Naive thymus-derived CD8-positive, alpha-beta T cell (primary cell): ENCODE data around the gene ADAM19. TPM values are rescaled to one million over a fixed set of nuclear protein-coding genes. Genes with fewer than 3 reads are reported as not detected.

Source experiments
- ATAC-seq, 2 donors: fragments of 150-1000 bp; cut with Tn5 transposase in 1 of 2; sonication (Bioruptor Pico), chemical (Tn5 transposase) in 1 of 2; 1 replicate in 1 of 2; 2 replicates in 1 of 2; pipeline ENCODE4 v1.10.0; 2021; ENCODE audit warnings: mild to moderate bottlenecking in 2 of 2, moderate library complexity in 2 of 2
- POLR2A ChIA-PET: fragments of 350-600 bp; sonication (Branson Sonifier 250); formaldehyde crosslinking; loops from one replicate; lab custom pipeline; 2021; ENCODE audit warnings: antibody characterized with exemption; lab: Charles Lee
- DNase-seq, 10 donors: peaks; one replicate each; pipeline versions ENCODE4 v3.0.0 to v3.0.0-alpha.2; 2020 to 2022
- H3K27ac Mint-ChIP-seq, 10 donors: one replicate each; pipeline ENCODE4 v1.8.0; 2020 to 2022; ENCODE audit warnings: mild to moderate bottlenecking in 10 of 10, mixed read lengths in 10 of 10, moderate library complexity in 4 of 10, inconsistent platforms in 1 of 10
- H3K27me3 Mint-ChIP-seq, 5 donors: one replicate each; pipeline ENCODE4 v1.8.0; 2021 to 2022; ENCODE audit warnings: mixed read lengths in 5 of 5
- H3K36me3 Mint-ChIP-seq, 3 donors: one replicate each; pipeline ENCODE4 v1.8.0; 2020 to 2022; ENCODE audit warnings: mixed read lengths in 3 of 3, mild to moderate bottlenecking in 2 of 3, inconsistent platforms in 1 of 3
- H3K4me1 Mint-ChIP-seq, 4 donors: one replicate each; pipeline ENCODE4 v1.8.0; 2021 to 2022; ENCODE audit warnings: mixed read lengths in 4 of 4
- H3K4me3 Mint-ChIP-seq, 10 donors: one replicate each; pipeline ENCODE4 v1.8.0; 2020 to 2022; ENCODE audit warnings: mild to moderate bottlenecking in 10 of 10, mixed read lengths in 10 of 10, moderate library complexity in 6 of 10, inconsistent platforms in 1 of 10
- H3K9me3 Mint-ChIP-seq, 9 donors: one replicate each; pipeline ENCODE4 v1.8.0; 2020 to 2022; ENCODE audit warnings: mixed read lengths in 9 of 9, mild to moderate bottlenecking in 3 of 9, inconsistent platforms in 1 of 9, moderate library complexity in 1 of 9
- polyA plus RNA-seq, 3 donors: library from polyadenylated mRNA; unstranded; fragments of 300-500 nt; fragmentation: Illumina TruSeq; gene quantifications; one replicate each; pipeline ENCODE4 v1.2.3, GENCODE V29; 2021
- total RNA-seq, 8 experiments: library from RNA in 2 of 8; stranded (reverse) in 2 of 8; gene quantifications; one replicate each; pipeline ENCODE4 v1.2.3 and lab custom pipeline; 2021 to 2026

Gene ADAM19
- total and polyA plus RNA-seq, 5 experiments from 2014 or later, result 0.08 to 3.6 (median 1.9) TPM; not detected in 1

GRCh38 chr5:157516006-157516405, 59.6 kb downstream of the ADAM19 start:
- POLR2A ChIA-PET, result no interaction called here
- Mint-ChIP-seq H3K27ac (no peak overlapping the region), H3K4me1 (peaks cover 0 to 10% (median 0%) of the 10 kb centered on the region in 4 donors), H3K36me3 (no peaks in the 10 kb centered on the region), H3K9me3 (no peaks in the 10 kb centered on the region), H3K4me3 (no peak overlapping the region), H3K27me3 (no peaks in the 10 kb centered on the region)
- ATAC-seq, result no peak
- DNase-seq, result no peak

GRCh38 chr5:157514974-157515373, 60.6 kb downstream of the ADAM19 start:
- H3K27ac Mint-ChIP-seq, result peak overlapping the region in 1 of 10 donors; percentile 67

DNA sequence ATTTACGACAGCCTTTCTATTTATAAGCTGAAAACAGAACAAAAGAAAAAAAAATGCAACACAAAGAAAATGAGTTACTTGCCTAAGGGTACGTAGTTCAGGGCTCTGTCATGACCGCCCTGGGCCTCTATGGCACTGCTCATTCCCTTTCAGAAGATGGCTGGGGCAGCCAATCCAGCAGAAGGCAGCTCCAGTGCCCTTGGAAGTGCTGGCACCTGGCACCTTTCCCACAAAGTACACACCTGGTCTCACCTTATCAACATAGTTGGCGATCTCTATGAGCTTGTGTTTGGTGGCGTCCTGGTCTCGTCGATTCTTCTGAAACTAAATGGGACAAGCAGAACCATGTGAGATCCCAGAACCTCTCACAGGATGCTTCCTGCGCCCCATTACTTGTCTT, 62.4 kb downstream of the ADAM19 start:
- Mint-ChIP-seq H3K4me3 (no peak overlapping the region), H3K27me3 (no peaks in the 10 kb centered on the region), H3K27ac (peak overlapping the region in 1 of 10 donors; percentile 5), H3K36me3 (no peaks in the 10 kb centered on the region), H3K9me3 (no peaks in the 10 kb centered on the region), H3K4me1 (peaks cover 0 to 13% (median 0%) of the 10 kb centered on the region in 4 donors)
- DNase-seq, result no peak
- POLR2A ChIA-PET, result interaction anchor here (0.6 kb wide), 1 partner anchor 43 kb away, joined by 5 read pairs; no protein-coding TSS in a partner anchor
- ATAC-seq, result no peak

More at GRCh38 chr5:157514974-157515373, 60.6 kb downstream of the ADAM19 start:
- no peaks in the 10 kb centered on the region for H3K36me3 Mint-ChIP-seq
- H3K4me1 Mint-ChIP-seq, result peaks cover 0 to 6% (median 0%) of the 10 kb centered on the region in 4 donors
- H3K9me3 Mint-ChIP-seq, result no peaks in the 10 kb centered on the region
- H3K27me3 Mint-ChIP-seq, result no peaks in the 10 kb centered on the region
- ATAC-seq, result no peak
- no peak overlapping the region for H3K4me3 Mint-ChIP-seq
- DNase-seq, result no peak
- POLR2A ChIA-PET, result no interaction called here

DNA sequence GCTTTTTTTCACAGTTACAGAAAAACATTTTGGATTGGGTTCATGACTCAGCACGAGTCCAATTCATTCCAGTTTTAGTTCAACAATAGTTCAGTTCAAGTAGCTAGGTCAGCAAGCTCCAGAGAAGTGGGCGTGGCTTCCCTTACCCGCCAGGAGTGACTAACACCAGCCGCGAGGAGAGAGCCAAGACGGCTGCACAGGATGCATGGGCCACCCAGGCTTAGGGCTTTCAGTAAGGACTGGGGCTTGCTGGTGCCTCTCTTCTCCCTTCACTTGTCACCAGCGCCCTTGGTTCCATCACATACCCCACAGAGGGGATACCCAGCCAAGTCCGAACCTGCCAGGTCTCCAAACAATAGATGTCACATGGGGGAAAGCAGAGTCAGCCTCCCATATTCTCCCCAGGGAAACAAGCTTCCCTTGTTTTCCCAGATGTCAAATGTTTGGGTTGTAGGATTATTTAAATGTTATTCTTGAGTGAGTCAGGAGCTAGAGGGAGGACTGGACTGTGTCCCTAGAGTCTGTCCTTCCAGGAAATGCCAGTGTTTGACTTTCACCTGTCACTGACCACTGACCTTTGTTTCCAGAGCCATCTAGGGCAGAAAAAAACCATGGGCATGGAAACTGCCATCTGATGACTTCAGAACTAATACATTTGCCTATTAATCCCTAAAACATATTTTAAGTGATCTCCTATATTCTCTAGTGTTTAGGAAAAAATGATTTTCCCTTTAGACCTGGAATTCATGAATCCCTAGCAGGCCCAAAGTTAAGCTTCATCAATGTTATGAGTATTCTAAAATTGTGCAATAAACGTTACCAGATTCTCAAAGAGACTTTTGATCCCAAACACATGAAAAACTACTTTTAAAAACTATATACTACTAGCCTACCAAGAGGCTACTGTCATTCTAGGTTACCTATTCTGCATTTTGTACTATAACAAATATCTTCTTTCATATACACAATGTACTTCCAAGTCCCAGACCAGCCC, 63.6 kb downstream of the ADAM19 start:
- H3K36me3 Mint-ChIP-seq, result no peaks in the 10 kb centered on the region
- ATAC-seq (no peak), DNase-seq (no peak)
- H3K4me1 Mint-ChIP-seq, result peaks cover 0 to 20% (median 0%) of the 10 kb centered on the region in 4 donors
- POLR2A ChIA-PET, result no interaction called here
- peak overlapping the region in 1 of 10 donors; percentile 41 for H3K27ac Mint-ChIP-seq
- no peak overlapping the region for H3K4me3 Mint-ChIP-seq
- H3K27me3 Mint-ChIP-seq, result no peaks in the 10 kb centered on the region
- no peaks in the 10 kb centered on the region for H3K9me3 Mint-ChIP-seq

DNA sequence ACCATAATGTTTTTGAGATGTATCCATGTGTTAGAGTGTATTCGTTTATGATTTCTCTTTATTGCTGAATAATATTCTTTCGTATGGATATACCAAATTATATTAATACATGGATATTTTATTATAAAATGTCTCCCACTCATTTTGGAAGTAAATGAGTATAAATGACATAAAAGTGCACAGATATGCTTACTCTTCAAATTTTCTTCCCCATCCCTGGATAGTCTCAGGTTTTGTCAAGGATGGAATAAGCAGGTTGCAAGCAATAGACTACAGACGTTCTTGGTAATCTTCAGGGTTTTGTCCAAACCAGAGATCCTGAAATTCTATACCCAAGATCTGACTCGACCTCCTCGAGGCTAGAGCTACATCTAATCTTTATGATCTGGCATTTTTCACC, 64.9 kb downstream of the ADAM19 start:
- POLR2A ChIA-PET, result no interaction called here
- peaks cover 0 to 6% (median 1%) of the 10 kb centered on the region in 5 donors for H3K27me3 Mint-ChIP-seq
- H3K4me3 Mint-ChIP-seq, result no peak overlapping the region
- no peaks in the 10 kb centered on the region for H3K36me3 Mint-ChIP-seq
- H3K27ac Mint-ChIP-seq, result peak overlapping the region in 1 of 10 donors; percentile 37
- ATAC-seq (no peak), DNase-seq (no peak)
- no peaks in the 10 kb centered on the region for H3K9me3 Mint-ChIP-seq
- H3K4me1 Mint-ChIP-seq, result peaks cover 0 to 28% (median 0%) of the 10 kb centered on the region in 4 donors

- Mint-ChIP-seq H3K9me3 (no peaks in the 10 kb centered on the region), H3K4me3 (no peak overlapping the region), H3K4me1 (peaks cover 0 to 35% (median 0%) of the 10 kb centered on the region in 4 donors), H3K27ac (peak overlapping the region in 1 of 10 donors; percentile 74), H3K27me3 (peaks cover 0 to 6% (median 1%) of the 10 kb centered on the region in 5 donors), H3K36me3 (no peaks in the 10 kb centered on the region)
- no peak for ATAC-seq
- no peak for DNase-seq
- POLR2A ChIA-PET, result no interaction called here
Measured at GRCh38 chr5:157509587-157509986, 66.0 kb downstream of the ADAM19 start.

DNA sequence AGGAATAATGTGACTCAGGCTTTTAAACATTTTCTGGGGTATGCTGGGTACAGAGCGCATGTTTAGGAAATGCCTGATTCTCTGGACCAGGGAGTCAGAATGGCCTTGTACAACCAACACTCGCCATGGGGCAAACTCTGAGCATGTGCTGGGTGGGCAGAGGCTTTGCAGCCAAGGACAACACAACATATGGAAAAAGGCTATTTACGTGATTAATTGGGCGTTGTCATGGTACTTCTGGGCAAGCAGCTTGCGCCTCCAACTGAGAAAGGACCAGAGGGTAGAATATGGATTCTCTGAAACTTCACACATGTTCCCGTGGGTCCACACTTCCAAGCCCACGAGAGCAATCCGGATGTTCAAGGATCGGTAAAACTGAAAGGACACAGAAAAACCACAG, 66.5 kb downstream of the ADAM19 start:
- Mint-ChIP-seq H3K27ac (no peak overlapping the region), H3K9me3 (no peaks in the 10 kb centered on the region), H3K36me3 (no peaks in the 10 kb centered on the region), H3K4me1 (peaks cover 0 to 39% (median 0%) of the 10 kb centered on the region in 4 donors), H3K4me3 (no peak overlapping the region), H3K27me3 (peaks cover 0 to 6% (median 1%) of the 10 kb centered on the region in 5 donors)
- DNase-seq (no peak), ATAC-seq (no peak)
- POLR2A ChIA-PET, result no interaction called here

- Mint-ChIP-seq H3K4me3 (no peak overlapping the region), H3K27ac (no peak overlapping the region), H3K4me1 (peaks cover 0 to 58% (median 0%) of the 10 kb centered on the region in 4 donors), H3K27me3 (peaks cover 0 to 6% (median 2%) of the 10 kb centered on the region in 5 donors), H3K9me3 (no peaks in the 10 kb centered on the region), H3K36me3 (no peaks in the 10 kb centered on the region)
- POLR2A ChIA-PET, result no interaction called here
- DNase-seq, result no peak
- ATAC-seq, result no peak
Measured at GRCh38 chr5:157506981-157507780, 68.4 kb downstream of the ADAM19 start.

- H3K27ac Mint-ChIP-seq, result peak overlapping the region in 2 of 10 donors; percentile 16 to 27
- H3K36me3 Mint-ChIP-seq, result no peaks in the 10 kb centered on the region
- H3K9me3 Mint-ChIP-seq, result no peaks in the 10 kb centered on the region
- peaks cover 0 to 6% (median 2%) of the 10 kb centered on the region in 5 donors for H3K27me3 Mint-ChIP-seq
- ATAC-seq (no peak), DNase-seq (no peak)
- no peak overlapping the region for H3K4me3 Mint-ChIP-seq
- H3K4me1 Mint-ChIP-seq, result peaks cover 0 to 69% (median 0%) of the 10 kb centered on the region in 4 donors
- POLR2A ChIA-PET, result no interaction called here
Measured at GRCh38 chr5:157506066-157506590, 69.4 kb downstream of the ADAM19 start.

GRCh38 chr5:157505496-157505895, 70.1 kb downstream of the ADAM19 start:
- Mint-ChIP-seq H3K4me3 (no peak overlapping the region), H3K4me1 (peaks cover 0 to 75% (median 0%) of the 10 kb centered on the region in 4 donors), H3K27me3 (peaks cover 0 to 6% (median 2%) of the 10 kb centered on the region in 5 donors)

GRCh38 chr5:157504053-157504452, 71.5 kb downstream of the ADAM19 start:
- H3K27me3 Mint-ChIP-seq, result peaks cover 0 to 6% (median 2%) of the 10 kb centered on the region in 5 donors
- ATAC-seq, result no peak
- DNase-seq, result no peak
- no peaks in the 10 kb centered on the region for H3K36me3 Mint-ChIP-seq
- H3K4me3 Mint-ChIP-seq, result peak overlapping the region in 1 of 10 donors; percentile 29
- no peaks in the 10 kb centered on the region for H3K9me3 Mint-ChIP-seq
- POLR2A ChIA-PET, result no interaction called here
- peak overlapping the region in 1 of 10 donors; percentile 29 for H3K27ac Mint-ChIP-seq
- H3K4me1 Mint-ChIP-seq, result peaks cover 0 to 75% (median 0%) of the 10 kb centered on the region in 4 donors

More at GRCh38 chr5:157505496-157505895, 70.1 kb downstream of the ADAM19 start:
- H3K36me3 Mint-ChIP-seq, result no peaks in the 10 kb centered on the region
- no peak overlapping the region for H3K27ac Mint-ChIP-seq
- no peaks in the 10 kb centered on the region for H3K9me3 Mint-ChIP-seq
- ATAC-seq (no peak), DNase-seq (no peak)
- POLR2A ChIA-PET, result no interaction called here

DNA sequence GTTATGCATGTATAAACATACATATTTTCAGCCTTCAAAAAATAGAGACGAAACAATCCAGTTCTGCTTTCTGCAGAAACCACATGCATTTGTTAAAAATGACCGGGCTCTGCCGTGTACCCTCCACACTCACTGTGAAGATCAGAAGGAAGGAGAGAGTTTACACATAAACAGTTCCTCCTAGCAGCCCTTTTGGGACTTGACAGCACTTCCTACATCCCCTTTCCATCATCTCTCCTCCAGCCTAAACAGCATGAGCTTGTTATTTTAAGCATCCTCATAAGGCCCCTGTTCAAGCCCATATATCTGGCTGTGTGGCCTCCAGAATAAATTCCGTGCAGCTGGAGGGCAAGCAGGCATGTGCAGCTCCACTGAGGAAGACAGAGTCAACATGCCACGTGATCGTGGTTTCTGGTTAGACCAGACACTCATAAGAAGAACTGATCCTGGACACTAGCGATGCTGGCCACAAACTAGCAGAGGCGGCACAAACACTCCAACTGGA, 73.4 kb downstream of the ADAM19 start:
- ATAC-seq (peak in 1 of 2 donors; percentile 46), DNase-seq (no peak)
- Mint-ChIP-seq H3K4me3 (peak overlapping the region in 1 of 10 donors; percentile 34), H3K36me3 (no peaks in the 10 kb centered on the region), H3K4me1 (peaks cover 0 to 65% (median 0%) of the 10 kb centered on the region in 4 donors), H3K27me3 (peaks cover 0 to 6% (median 2%) of the 10 kb centered on the region in 5 donors), H3K27ac (peak overlapping the region in 3 of 10 donors; percentile 12 to 69 (median 25)), H3K9me3 (no peaks in the 10 kb centered on the region)
- POLR2A ChIA-PET, result no interaction called here
